Heart left ventricle (tissue), 13 donors: Measurements from ENCODE around the gene ANKRD44.

Experiments used
- CTCF ChIP-seq, 12 donors: fragments of 200-600 bp; sonication (generic) in 4 of 12; IDR thresholded peaks; one replicate each; pipeline versions ENCODE4 v1.5.0 to v1.8.0; 2018 to 2022; ENCODE audit warnings: antibody characterized with exemption in 12 of 12, mild to moderate bottlenecking in 5 of 12
- POLR2A ChIP-seq, 2 donors: fragments of 450-650 bp; IDR thresholded peaks; one replicate each; pipeline ENCODE4 v1.6.1; 2017; ENCODE audit warnings: antibody characterized with exemption in 2 of 2, mild to moderate bottlenecking in 2 of 2, moderate library complexity in 2 of 2
- donor health status: ischemic (EF 13 %, LVEDD 7.1; RV severe dilation, severe dysfunction).
- donor health status: DM: no; HTN: yes; CAD: no.
- donor health status: DM: no; HTN: no; CAD: no.
- donor health status: ischemic (EF 25% LVEDD 6.9; RV normal size, moderate dysfunction).
- donor health status: ischemic (EF 25% LVEDD 5.7; RV mildly dilated, moderate dysfunction).
- donor health status: ischemic (EF 35%, LVEDD 5.7; RV mildly dilated, moderate dysfunction).
- donor health status: nonischemic (EF 11% LVEDD 7.7; RV severe dilation, severe dysfunction).
- donor health status: DM: yes; HTN: yes; CAD: no.
- donor health status: PGD.
- donor health status: ischemic (EF 29% LVEDD 5.4; RV normal size, mild dysfunction).
- donor health status: nonischemic (EF 23%, LVEDD 6.1; RV moderate dilation, normal function).

- no peak for TF ChIP-seq CTCF (IDR thresholded peaks at IDR 0.05)
- TF ChIP-seq POLR2A (IDR thresholded peaks at IDR 0.05), result no peak
Measured at GRCh38 chr2:197322724-197323720, 12.4 kb upstream of the ANKRD44 start.
